ENCODE data around the gene SHQ1. TPM values are rescaled to one million over a fixed set of nuclear protein-coding genes. Genes with fewer than 3 reads are reported as not detected.

SHQ1 gene
- total RNA-seq, 2 experiments from 2014 or later, result 9.4 to 13.1 TPM

DNA sequence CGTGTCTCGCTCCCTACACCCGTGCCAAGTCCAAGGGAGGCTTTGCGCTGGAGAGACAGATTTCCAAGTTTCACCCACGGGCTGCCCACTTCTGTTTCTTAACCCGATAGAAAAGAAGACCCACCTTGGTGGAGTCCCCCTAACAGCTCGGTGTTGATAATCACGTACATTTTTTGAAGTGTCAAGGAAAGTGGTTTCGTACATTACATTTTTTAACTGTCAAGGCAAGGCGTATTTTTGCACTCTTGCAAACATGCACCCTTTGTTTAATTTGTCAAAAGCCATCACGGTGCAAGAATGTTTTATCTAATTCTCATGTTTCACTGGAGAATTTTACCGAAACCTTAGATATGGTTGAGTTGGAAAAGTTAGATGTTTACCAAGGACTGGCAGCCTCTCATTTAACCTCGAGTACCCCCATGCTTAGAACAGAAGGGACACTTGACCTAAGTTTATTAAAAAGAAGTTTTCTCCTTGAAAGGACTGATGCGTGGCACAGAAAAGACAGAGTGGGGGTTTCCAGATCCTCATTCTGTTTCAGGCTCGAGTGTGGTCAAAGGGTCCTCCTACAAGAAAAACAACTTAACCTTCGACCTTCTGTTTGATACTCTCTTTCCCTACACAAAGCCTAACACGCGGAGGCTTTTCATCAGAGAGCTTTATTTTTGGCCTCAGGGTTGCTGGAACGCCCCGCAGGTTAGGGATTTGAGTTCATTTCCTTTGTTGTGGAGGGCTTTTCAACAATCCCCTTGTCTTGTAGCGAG lies 40.5 kb upstream of the SHQ1 start:
- TF ChIP-seq, protein P1, sequence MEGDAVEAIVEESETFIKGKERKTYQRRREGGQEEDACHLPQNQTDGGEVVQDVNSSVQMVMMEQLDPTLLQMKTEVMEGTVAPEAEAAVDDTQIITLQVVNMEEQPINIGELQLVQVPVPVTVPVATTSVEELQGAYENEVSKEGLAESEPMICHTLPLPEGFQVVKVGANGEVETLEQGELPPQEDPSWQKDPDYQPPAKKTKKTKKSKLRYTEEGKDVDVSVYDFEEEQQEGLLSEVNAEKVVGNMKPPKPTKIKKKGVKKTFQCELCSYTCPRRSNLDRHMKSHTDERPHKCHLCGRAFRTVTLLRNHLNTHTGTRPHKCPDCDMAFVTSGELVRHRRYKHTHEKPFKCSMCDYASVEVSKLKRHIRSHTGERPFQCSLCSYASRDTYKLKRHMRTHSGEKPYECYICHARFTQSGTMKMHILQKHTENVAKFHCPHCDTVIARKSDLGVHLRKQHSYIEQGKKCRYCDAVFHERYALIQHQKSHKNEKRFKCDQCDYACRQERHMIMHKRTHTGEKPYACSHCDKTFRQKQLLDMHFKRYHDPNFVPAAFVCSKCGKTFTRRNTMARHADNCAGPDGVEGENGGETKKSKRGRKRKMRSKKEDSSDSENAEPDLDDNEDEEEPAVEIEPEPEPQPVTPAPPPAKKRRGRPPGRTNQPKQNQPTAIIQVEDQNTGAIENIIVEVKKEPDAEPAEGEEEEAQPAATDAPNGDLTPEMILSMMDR (IDR thresholded peaks at IDR 0.05), result no peak
- Histone ChIP-seq H3K27ac (ENCODE audit: low read depth in 1 of 2, low read length in 2 of 2) (no peak overlapping the region), H3K4me3 (ENCODE audit: low read length) (no peak overlapping the region), H3K4me1 (ENCODE audit: insufficient read depth, low read length) (peaks cover 6% of the 10 kb centered on the region), H3K9me3 (ENCODE audit: control insufficient read depth in 1 of 2, insufficient read depth in 1 of 2, low read length in 2 of 2) (peaks cover 0 to under 1% of the 10 kb centered on the region in 2 experiments), H3K27me3 (ENCODE audit: control insufficient read depth in 1 of 2, insufficient read depth in 2 of 2, low read length in 2 of 2) (peaks cover 37 to 57% of the 10 kb centered on the region in 2 experiments), H3K36me3 (ENCODE audit: insufficient read depth, low read length) (no peaks in the 10 kb centered on the region)
- POLR2A ChIA-PET, result no interaction called here
- DNase-seq, result no peak
- Mint-ChIP-seq H3K27me3 (peaks cover 87% of the 10 kb centered on the region), H3K27ac (no peak overlapping the region), H3K36me3 (ENCODE audit: low read depth) (no peaks in the 10 kb centered on the region), H3K9me3 (no peaks in the 10 kb centered on the region), H3K4me1 (ENCODE audit: low read depth) (peaks cover 22% of the 10 kb centered on the region), H3K4me3 (peak overlapping the region; percentile 15)
- intact Hi-C loops (cut with DNase I, micrococcal nuclease), result no loop called here
- CTCF ChIA-PET, result interaction anchor here (1.2 kb wide), 1 partner anchor 134 kb away, joined by 3 read pairs; no protein-coding TSS in a partner anchor
- ATAC-seq (ENCODE audit: poor library complexity), result no peak

DNA sequence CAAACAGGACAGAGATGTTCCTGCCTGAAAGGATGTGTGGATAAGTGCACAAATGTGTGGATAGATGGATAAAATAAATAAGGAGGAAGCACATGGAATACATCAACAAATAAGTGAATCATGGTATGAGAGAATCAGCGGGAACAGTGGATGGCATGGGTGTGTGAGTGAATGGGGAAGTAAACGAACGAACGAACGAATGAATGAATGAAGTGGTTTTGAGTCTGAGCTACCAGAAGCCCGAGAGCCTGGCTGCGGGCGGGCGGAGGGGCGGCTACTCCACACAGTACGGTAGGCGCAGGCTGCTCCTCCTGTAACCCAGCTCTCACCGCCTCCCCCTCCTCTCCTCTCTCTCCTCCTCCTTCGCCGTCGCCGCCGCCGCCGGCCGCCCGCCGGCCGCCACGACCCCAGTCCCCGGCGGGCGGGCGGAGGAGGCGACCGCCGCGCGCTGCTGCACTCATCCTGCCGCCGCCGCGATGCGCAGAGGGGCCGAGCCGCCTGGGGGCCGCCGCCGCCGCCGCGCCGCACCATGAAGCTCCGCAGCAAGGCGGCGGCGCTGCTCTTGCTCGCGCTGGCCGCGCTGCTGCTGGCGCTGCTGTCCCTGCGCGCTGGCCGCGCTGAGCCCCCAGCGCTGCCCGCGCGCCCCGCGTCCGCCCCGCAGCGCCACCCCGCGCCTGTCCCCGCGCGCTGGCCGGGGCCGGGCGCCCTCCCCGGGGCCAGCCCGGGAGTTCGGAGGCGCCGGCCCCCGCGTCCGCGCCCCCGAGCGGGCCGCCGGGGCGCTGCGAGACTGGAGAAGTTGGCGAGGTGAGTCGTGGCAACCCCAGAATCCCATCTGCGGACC lies 39.7 kb upstream of the SHQ1 start, which contains the start of gene GXYLT2:
TSS of gene GXYLT2 (plus strand) at position 342 of the 841 bp plus-strand sequence. CDS start at position 530, 188 bp downstream.
- peak within 1 kb of the TSS; percentile 23 for H3K4me3 ChIP-seq (ENCODE audit: low read length)
- H3K27me3 ChIP-seq (ENCODE audit: control insufficient read depth in 1 of 2, insufficient read depth in 2 of 2, low read length in 2 of 2), result peaks cover 42 to 57% of the 10 kb centered on the region in 2 experiments
- TF ChIP-seq, protein P1 (IDR thresholded peaks at IDR 0.05), result no peak
- ChIA-PET POLR2A (interaction anchor here (1.5 kb wide), 1 partner anchor 10 kb away, joined by 3 read pairs; no protein-coding TSS in a partner anchor), CTCF (interaction anchor here (1.2 kb wide), 1 partner anchor 135 kb away, joined by 3 read pairs; no protein-coding TSS in a partner anchor)
- peak in 10 of 14 experiments; percentile 1 to 50 (median 7) for DNase-seq
- H3K4me1 ChIP-seq (ENCODE audit: insufficient read depth, low read length), result peaks cover 6% of the 10 kb centered on the region
- Mint-ChIP-seq H3K4me3 (peak within 1 kb of the TSS; percentile 85), H3K27ac (no peak within 1 kb of the TSS), H3K36me3 (ENCODE audit: low read depth) (no peaks in the 10 kb centered on the region), H3K4me1 (ENCODE audit: low read depth) (peaks cover 22% of the 10 kb centered on the region), H3K27me3 (peaks cover 86% of the 10 kb centered on the region), H3K9me3 (peaks cover 4% of the 10 kb centered on the region)
- no peaks in the 10 kb centered on the region for H3K36me3 ChIP-seq (ENCODE audit: insufficient read depth, low read length)
- no peak within 1 kb of the TSS for H3K27ac ChIP-seq (ENCODE audit: low read depth in 1 of 2, low read length in 2 of 2)
- peak; percentile 77 for ATAC-seq (ENCODE audit: poor library complexity)
- intact Hi-C loops (cut with DNase I, micrococcal nuclease), result no loop called here
- H3K9me3 ChIP-seq (ENCODE audit: control insufficient read depth in 1 of 2, insufficient read depth in 1 of 2, low read length in 2 of 2), result peaks cover 0 to 6% of the 10 kb centered on the region in 2 experiments

DNA sequence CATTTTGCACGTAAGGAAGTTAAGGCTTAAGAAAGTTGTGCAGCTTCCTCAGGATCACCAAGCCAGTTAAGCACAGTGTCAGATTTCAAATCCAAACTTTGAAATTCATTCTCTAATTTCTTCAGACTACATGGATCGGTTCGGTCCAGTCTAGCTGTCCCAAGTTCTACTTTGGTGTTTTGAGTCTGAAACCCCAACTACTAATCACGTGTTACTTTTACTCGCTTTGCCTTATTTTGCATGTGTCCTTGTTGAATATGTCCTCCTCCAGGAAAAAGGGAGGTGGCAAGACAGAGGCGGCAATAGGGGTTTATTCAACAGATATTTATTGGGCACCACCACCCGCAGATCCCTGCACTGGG lies 39.1 kb upstream of the SHQ1 start:
- H3K36me3 ChIP-seq (ENCODE audit: insufficient read depth, low read length), result no peaks in the 10 kb centered on the region
- H3K27me3 ChIP-seq (ENCODE audit: control insufficient read depth in 1 of 2, insufficient read depth in 2 of 2, low read length in 2 of 2), result peaks cover 42 to 55% of the 10 kb centered on the region in 2 experiments

More for the DNA sequence above, 39.1 kb upstream of the SHQ1 start:
- H3K36me3 Mint-ChIP-seq (ENCODE audit: low read depth), result no peaks in the 10 kb centered on the region
- peak overlapping the region; percentile 85 for H3K4me3 Mint-ChIP-seq
- Histone ChIP-seq H3K9me3 (ENCODE audit: control insufficient read depth in 1 of 2, insufficient read depth in 1 of 2, low read length in 2 of 2) (peaks cover 0 to 6% of the 10 kb centered on the region in 2 experiments), H3K4me3 (ENCODE audit: low read length) (peak overlapping the region; percentile 23), H3K4me1 (ENCODE audit: insufficient read depth, low read length) (peaks cover 6% of the 10 kb centered on the region), H3K27ac (ENCODE audit: low read depth in 1 of 2, low read length in 2 of 2) (no peak overlapping the region)
- peaks cover 22% of the 10 kb centered on the region for H3K4me1 Mint-ChIP-seq (ENCODE audit: low read depth)
- ChIA-PET POLR2A (interaction anchor here (1.5 kb wide), 1 partner anchor 9 kb away, joined by 3 read pairs; no protein-coding TSS in a partner anchor), CTCF (no interaction called here)
- ATAC-seq (ENCODE audit: poor library complexity) (no peak), DNase-seq (no peak)
- H3K27me3 Mint-ChIP-seq, result peaks cover 83% of the 10 kb centered on the region
- intact Hi-C loops (cut with DNase I, micrococcal nuclease), result no loop called here
- no peak overlapping the region for H3K27ac Mint-ChIP-seq
- TF ChIP-seq, protein P1 (IDR thresholded peaks at IDR 0.05), result no peak
- H3K9me3 Mint-ChIP-seq, result peaks cover 4% of the 10 kb centered on the region
